Mesenchymal stem cell (in vitro differentiated cells and primary cell): Measurements from ENCODE around the gene SPNS3.

ENCODE experiments used
- DNase-seq: peaks from one replicate; pipeline ENCODE4 v3.0.0-alpha.2; 2013
- H2AFZ ChIP-seq: one replicate; pipeline ENCODE4 v1.6.1; 2013; ENCODE audit warnings: low read depth, mild to moderate bottlenecking, control low read depth, inconsistent platforms, low read length, moderate library complexity
- H2AK5ac ChIP-seq: 2 replicates; pipeline ENCODE4 v1.6.1; 2013; ENCODE audit warnings: low read length, moderate library complexity, mild to moderate bottlenecking, inconsistent platforms; ENCODE audit not compliant: severe bottlenecking
- H2BK120ac ChIP-seq: one replicate; pipeline ENCODE4 v1.6.1; 2013; ENCODE audit warnings: low read depth, mild to moderate bottlenecking, inconsistent platforms, low read length, moderate library complexity
- H2BK12ac ChIP-seq, 2 experiments: one replicate each; pipeline ENCODE4 v1.6.1; 2013; ENCODE audit warnings: inconsistent platforms in 2 of 2, low read length in 2 of 2, mild to moderate bottlenecking in 2 of 2, moderate library complexity in 2 of 2, control low read depth in 1 of 2
- H2BK15ac ChIP-seq: one replicate; pipeline ENCODE4 v1.6.1; 2013; ENCODE audit warnings: mild to moderate bottlenecking, low read depth, inconsistent platforms; ENCODE audit not compliant: poor library complexity, severe bottlenecking
- H2BK5ac ChIP-seq: 2 replicates; pipeline ENCODE4 v1.6.1; 2013; ENCODE audit warnings: low read depth, mild to moderate bottlenecking, low read length, control low read depth, inconsistent platforms; ENCODE audit not compliant: poor library complexity, severe bottlenecking
- H3K14ac ChIP-seq, 2 experiments: one replicate each; pipeline ENCODE4 v1.6.1; 2013; ENCODE audit warnings: inconsistent platforms in 2 of 2, low read length in 2 of 2, control low read depth in 1 of 2, mild to moderate bottlenecking in 1 of 2, moderate library complexity in 1 of 2
- H3K18ac ChIP-seq, 2 experiments: one replicate each; pipeline ENCODE4 v1.6.1; 2013; ENCODE audit warnings: inconsistent platforms in 2 of 2, low read length in 2 of 2, control low read depth in 1 of 2, low read depth in 1 of 2, mild to moderate bottlenecking in 1 of 2
- H3K23ac ChIP-seq, 2 experiments: one replicate each; pipeline ENCODE4 v1.6.1; 2013; ENCODE audit warnings: inconsistent platforms in 2 of 2, low read length in 2 of 2, mild to moderate bottlenecking in 2 of 2, moderate library complexity in 2 of 2, control low read depth in 1 of 2
- H3K27ac ChIP-seq: 2 replicates; pipeline ENCODE4 v1.5.1; 2013; ENCODE audit warnings: mild to moderate bottlenecking, moderate library complexity, low read length, control low read depth, inconsistent platforms; ENCODE audit not compliant: poor library complexity, severe bottlenecking
- H3K27me3 ChIP-seq, 2 experiments: 2 replicates each; pipeline versions ENCODE4 v1.6.1 to v1.7.0; 2013; ENCODE audit warnings: low read length in 2 of 2, mild to moderate bottlenecking in 2 of 2, moderate library complexity in 2 of 2, control low read depth in 1 of 2, inconsistent platforms in 1 of 2; ENCODE audit not compliant: control insufficient read depth in 1 of 2, insufficient read depth in 1 of 2
- H3K36me3 ChIP-seq, 2 experiments: 2 replicates each; pipeline versions ENCODE4 v1.6.1 to v1.7.0; 2013; ENCODE audit warnings: low read length in 2 of 2, control low read depth in 1 of 2, inconsistent platforms in 1 of 2, low read depth in 1 of 2, mild to moderate bottlenecking in 1 of 2; ENCODE audit not compliant: insufficient read depth in 2 of 2, control insufficient read depth in 1 of 2
- H3K4ac ChIP-seq, 2 experiments: one replicate each; pipeline ENCODE4 v1.6.1; 2013; ENCODE audit warnings: inconsistent platforms in 2 of 2, low read length in 2 of 2, mild to moderate bottlenecking in 2 of 2, moderate library complexity in 2 of 2, control low read depth in 1 of 2, low read depth in 1 of 2
- H3K4me1 ChIP-seq: 2 replicates; pipeline ENCODE4 v1.6.1; 2013; ENCODE audit warnings: low read depth, low read length, control low read depth; ENCODE audit not compliant: control insufficient read depth, insufficient read depth
- H3K4me2 ChIP-seq: 2 replicates; pipeline ENCODE4 v1.6.1; 2013; ENCODE audit warnings: low read length, mild to moderate bottlenecking, inconsistent platforms; ENCODE audit not compliant: poor library complexity, severe bottlenecking
- H3K4me3 ChIP-seq, 2 experiments: 2 replicates each; pipeline versions ENCODE4 v1.5.1 to v1.7.0; 2013; ENCODE audit warnings: low read length in 2 of 2, mild to moderate bottlenecking in 2 of 2, control low read depth in 1 of 2, low read depth in 1 of 2; ENCODE audit not compliant: insufficient read depth in 1 of 2
- H3K79me1 ChIP-seq: replicated peaks from 2 replicates; pipeline ENCODE4 v1.6.1; 2013; ENCODE audit warnings: mild to moderate bottlenecking, control low read depth, low read length, inconsistent platforms; ENCODE audit not compliant: poor library complexity, severe bottlenecking
- H3K9ac ChIP-seq: 2 replicates; pipeline ENCODE4 v1.7.0; 2013; ENCODE audit warnings: mild to moderate bottlenecking, low read length, moderate library complexity
- H3K9me3 ChIP-seq: 2 replicates; pipeline ENCODE4 v1.7.0; 2013; ENCODE audit warnings: mild to moderate bottlenecking, low read length; ENCODE audit not compliant: control insufficient read depth
- H4K8ac ChIP-seq: one replicate; pipeline ENCODE4 v1.6.1; 2013; ENCODE audit warnings: inconsistent platforms, mild to moderate bottlenecking, low read length, moderate library complexity
- H4K91ac ChIP-seq: one replicate; pipeline ENCODE4 v1.6.1; 2013; ENCODE audit warnings: mild to moderate bottlenecking, low read length, inconsistent platforms
- WGBS: methylation state at CpG from one replicate; pipeline ENCODE4 v1.1.7; 2013; ENCODE audit warnings: mixed read lengths; 5-methylcytosine and 5-hydroxymethylcytosine counted together

The SPNS3 gene

DNA sequence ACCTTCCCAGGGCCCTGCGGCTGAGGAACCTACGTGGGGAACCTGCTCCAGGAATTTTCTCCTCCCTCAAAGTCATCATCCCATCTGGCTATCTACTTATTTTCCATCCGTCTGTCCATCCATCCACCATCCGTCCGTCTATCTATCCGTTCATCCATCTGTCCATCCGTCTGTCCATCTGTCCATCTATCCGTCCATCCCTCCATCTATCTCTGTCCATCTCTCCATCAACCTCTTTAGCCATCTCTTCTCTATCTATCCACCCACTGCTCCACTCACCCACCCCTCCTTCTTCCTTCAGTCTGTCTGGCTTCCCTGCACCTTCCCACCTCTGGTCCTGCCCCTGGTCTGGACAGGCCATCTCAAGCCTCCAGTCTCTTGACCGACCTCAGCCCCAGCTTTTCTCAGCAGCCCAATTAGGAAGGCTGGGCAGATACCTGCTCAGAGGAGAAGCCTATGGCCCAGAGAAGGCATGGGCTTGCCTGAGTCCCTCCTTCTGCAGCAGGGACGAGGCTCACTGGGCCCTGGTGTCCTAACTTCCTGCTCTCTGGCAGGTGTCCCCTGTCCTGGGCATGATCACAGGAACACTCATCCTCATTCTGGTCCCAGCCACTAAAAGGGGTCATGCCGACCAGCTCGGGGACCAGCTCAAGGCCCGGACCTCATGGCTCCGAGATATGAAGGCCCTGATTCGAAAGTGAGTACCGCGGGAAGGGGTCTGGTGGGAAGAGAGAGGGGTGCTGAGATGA is 98.4 kb downstream of the SPNS3 start:
- peaks cover 20% of the 10 kb centered on the region for H3K4me1 ChIP-seq
- no peak overlapping the region for H2BK5ac ChIP-seq
- no peak overlapping the region for H3K4ac ChIP-seq
- no peaks in the 10 kb centered on the region for H3K9me3 ChIP-seq
- no peak overlapping the region for H3K4me3 ChIP-seq
- no peak overlapping the region for H2BK15ac ChIP-seq
- H3K27ac ChIP-seq: no peak overlapping the region
- H2AFZ ChIP-seq: no peak overlapping the region
- DNase-seq: no peak
- H3K9ac ChIP-seq: no peak overlapping the region
- H3K4me2 ChIP-seq: no peak overlapping the region
- no peak overlapping the region for H2BK12ac ChIP-seq
- no peaks in the 10 kb centered on the region for H3K79me1 ChIP-seq
- no peak overlapping the region for H3K23ac ChIP-seq
- H3K27me3 ChIP-seq: peaks cover 0 to 22% of the 10 kb centered on the region in 2 experiments
- H2BK120ac ChIP-seq: no peak overlapping the region
- no peak overlapping the region for H3K18ac ChIP-seq
- no peak overlapping the region for H2AK5ac ChIP-seq
- no peak overlapping the region for H4K8ac ChIP-seq
- H3K14ac ChIP-seq: no peak overlapping the region
- H4K91ac ChIP-seq: no peak overlapping the region
- WGBS: 85% methylated on average over 17 of the region's 17 CpGs
- H3K36me3 ChIP-seq: peaks cover 0 to 41% of the 10 kb centered on the region in 2 experiments

DNA sequence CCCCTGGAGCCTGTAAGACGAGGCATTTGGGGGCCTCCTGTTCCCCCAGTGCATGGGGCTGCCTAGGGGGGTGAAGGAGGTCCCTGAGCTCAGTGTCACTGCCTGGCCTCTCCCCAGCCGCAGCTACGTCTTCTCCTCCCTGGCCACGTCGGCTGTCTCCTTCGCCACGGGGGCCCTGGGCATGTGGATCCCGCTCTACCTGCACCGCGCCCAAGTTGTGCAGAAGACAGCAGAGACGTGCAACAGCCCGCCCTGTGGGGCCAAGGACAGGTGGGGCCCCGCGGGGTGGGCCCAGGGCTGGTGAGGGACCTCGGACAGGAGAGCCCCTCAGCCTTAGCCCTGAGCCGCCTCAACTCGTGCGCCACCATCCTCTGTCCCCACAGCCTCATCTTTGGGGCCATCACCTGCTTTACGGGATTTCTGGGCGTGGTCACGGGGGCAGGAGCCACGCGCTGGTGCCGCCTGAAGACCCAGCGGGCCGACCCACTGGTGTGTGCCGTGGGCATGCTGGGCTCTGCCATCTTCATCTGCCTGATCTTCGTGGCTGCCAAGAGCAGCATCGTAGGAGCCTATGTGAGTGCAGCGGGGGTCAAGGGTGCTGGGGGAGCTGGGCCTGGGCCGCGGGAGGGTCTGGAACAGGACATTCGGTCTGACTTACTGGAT is 99.3 kb downstream of the SPNS3 start:
- H3K14ac ChIP-seq: peak overlapping the region in 1 of 2 experiments; percentile 26
- no peak overlapping the region for H3K27ac ChIP-seq
- H4K91ac ChIP-seq: no peak overlapping the region
- no peak overlapping the region for H3K4me2 ChIP-seq
- H3K4me1 ChIP-seq: peaks cover 20% of the 10 kb centered on the region
- 88% methylated on average over 33 of the region's 33 CpGs for WGBS
- peaks cover 0 to 49% of the 10 kb centered on the region in 2 experiments for H3K36me3 ChIP-seq
- no peak overlapping the region for H2BK12ac ChIP-seq
- no peak overlapping the region for H2AFZ ChIP-seq
- no peak overlapping the region for H2BK120ac ChIP-seq
- no peak for DNase-seq
- no peak overlapping the region for H3K4ac ChIP-seq
- H4K8ac ChIP-seq: no peak overlapping the region
- no peak overlapping the region for H2AK5ac ChIP-seq
- no peak overlapping the region for H3K18ac ChIP-seq
- H3K79me1 ChIP-seq: no peaks in the 10 kb centered on the region
- no peak overlapping the region for H3K4me3 ChIP-seq
- H3K9ac ChIP-seq: no peak overlapping the region
- H3K23ac ChIP-seq: no peak overlapping the region
- H2BK15ac ChIP-seq: no peak overlapping the region
- no peak overlapping the region for H2BK5ac ChIP-seq
- peaks cover 0 to 18% of the 10 kb centered on the region in 2 experiments for H3K27me3 ChIP-seq
- no peaks in the 10 kb centered on the region for H3K9me3 ChIP-seq

DNA sequence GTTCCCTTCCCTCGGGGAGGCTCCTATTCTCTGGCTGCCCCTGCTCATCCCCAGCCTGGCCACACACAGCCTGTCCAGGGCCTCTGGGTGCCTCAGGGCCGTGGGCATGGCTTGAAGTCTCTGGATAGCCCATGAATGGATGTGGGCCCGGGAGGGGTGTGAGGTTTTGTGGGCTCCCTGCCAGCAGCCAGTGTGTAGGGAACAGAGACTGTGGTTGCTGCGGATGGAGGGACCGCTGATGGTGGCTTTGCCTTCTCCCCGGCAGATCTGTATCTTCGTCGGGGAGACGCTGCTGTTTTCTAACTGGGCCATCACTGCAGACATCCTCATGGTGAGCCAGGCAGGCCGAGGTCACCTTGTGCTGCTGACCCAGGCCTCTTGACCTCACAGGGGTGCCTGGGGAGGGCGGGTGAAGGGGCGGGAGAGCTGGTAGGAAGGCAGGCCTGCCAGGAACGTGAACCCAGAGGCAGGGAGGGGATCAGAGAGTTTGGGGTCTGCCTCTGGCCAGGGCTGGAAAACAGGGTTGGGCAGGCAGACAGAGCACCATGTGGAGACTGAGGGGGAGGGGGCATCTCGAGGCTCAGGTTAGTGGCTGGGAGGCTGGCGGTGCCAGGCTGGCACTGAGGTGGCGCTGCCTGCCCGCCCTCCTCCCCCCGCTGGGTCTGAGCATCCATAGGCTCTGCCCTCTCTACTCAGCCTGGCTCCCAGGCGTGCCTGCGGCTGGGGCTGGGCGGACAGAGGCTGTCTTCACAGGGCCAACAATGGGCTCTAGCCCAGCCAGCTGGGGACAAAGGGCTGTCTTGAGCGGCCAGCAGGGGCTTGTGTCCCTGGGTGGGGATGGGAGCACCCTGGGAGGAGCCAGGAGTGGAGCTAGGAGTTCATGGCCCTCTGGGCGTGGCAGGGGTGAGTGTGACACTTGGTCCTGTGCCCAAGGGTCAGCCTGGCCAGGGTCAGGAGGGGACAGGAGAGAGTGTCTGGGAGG is 100.1 kb downstream of the SPNS3 start:
- Histone ChIP-seq H3K14ac (peak overlapping the region in 1 of 2 experiments; percentile 26), H3K36me3 (peaks cover 2 to 57% of the 10 kb centered on the region in 2 experiments), H3K9me3 (no peaks in the 10 kb centered on the region), H3K79me1 (no peaks in the 10 kb centered on the region), H2BK120ac (no peak overlapping the region), H3K27ac (no peak overlapping the region), H3K9ac (no peak overlapping the region), H3K4me3 (no peak overlapping the region), H2AFZ (no peak overlapping the region), H3K23ac (no peak overlapping the region), H4K91ac (peak overlapping the region; percentile 29), H2BK5ac (no peak overlapping the region), H2BK12ac (no peak overlapping the region), H3K4me1 (peaks cover 20% of the 10 kb centered on the region), H2AK5ac (no peak overlapping the region), H2BK15ac (no peak overlapping the region), H3K4me2 (no peak overlapping the region), H3K18ac (no peak overlapping the region), H4K8ac (no peak overlapping the region), H3K27me3 (peaks cover 0 to 15% of the 10 kb centered on the region in 2 experiments), H3K4ac (no peak overlapping the region)
- no peak for DNase-seq
- 81% methylated on average over 23 of the region's 23 CpGs for WGBS
